Activated CD8-positive, alpha-beta T cell treated with anti-CD3 and anti-CD28 coated beads for 36 hours (primary cell): ENCODE results near the gene CLEC1A. TPM values are rescaled to one million over a fixed set of nuclear protein-coding genes. Genes with fewer than 3 reads are reported as not detected.

Experiments used
- ATAC-seq: fragments of 200-7000 bp; cut with Tn5 transposase; one replicate; pipeline ENCODE4 v1.10.0; 2021; ENCODE audit warnings: mild to moderate bottlenecking, moderate library complexity
- CTCF ChIA-PET: fragments of 350-600 bp; sonication (Branson Sonifier 250); formaldehyde crosslinking; loops from one replicate; lab custom pipeline; 2021; ENCODE audit warnings: antibody characterized with exemption; lab: Charles Lee
- POLR2A ChIA-PET: fragments of 350-600 bp; sonication (Branson Sonifier 250); formaldehyde crosslinking; loops from one replicate; lab custom pipeline; 2021; ENCODE audit warnings: antibody characterized with exemption; lab: Charles Lee
- DNase-seq: peaks from one replicate; pipeline ENCODE4 v3.0.0-alpha.2; 2020
- H3K27ac Mint-ChIP-seq: one replicate; pipeline ENCODE4 v1.8.0; 2021; ENCODE audit warnings: mild to moderate bottlenecking, mixed read lengths
- H3K27me3 Mint-ChIP-seq: one replicate; pipeline ENCODE4 v1.8.0; 2021; ENCODE audit warnings: mixed read lengths
- H3K36me3 Mint-ChIP-seq: one replicate; pipeline ENCODE4 v1.8.0; 2021; ENCODE audit warnings: low read depth, mixed read lengths
- H3K4me1 Mint-ChIP-seq: one replicate; pipeline ENCODE4 v1.8.0; 2021; ENCODE audit warnings: low read depth, mixed read lengths
- H3K4me3 Mint-ChIP-seq: one replicate; pipeline ENCODE4 v1.8.0; 2021; ENCODE audit warnings: mild to moderate bottlenecking, moderate library complexity, mixed read lengths
- H3K9me3 Mint-ChIP-seq: one replicate; pipeline ENCODE4 v1.8.0; 2021; ENCODE audit warnings: mixed read lengths
- intact Hi-C: fragments of 100-400 bp; cut with micrococcal nuclease; formaldehyde crosslinking; loops from one replicate; pipeline ENCODE4 v1.10.0; 2022
- total RNA-seq, 2 experiments: library from RNA; stranded (reverse); gene quantifications; one replicate each; pipeline ENCODE4 v1.2.3, GENCODE V29; 2021
- TF ChIP-seq, protein P1 (sequence below): fragments of 200-600 bp; IDR thresholded peaks from one replicate; pipeline ENCODE4 v1.8.0; 2022; ENCODE audit warnings: antibody characterized with exemption, mild to moderate bottlenecking

The CLEC1A gene
- total RNA-seq, 2 experiments from 2014 or later = not detected

DNA sequence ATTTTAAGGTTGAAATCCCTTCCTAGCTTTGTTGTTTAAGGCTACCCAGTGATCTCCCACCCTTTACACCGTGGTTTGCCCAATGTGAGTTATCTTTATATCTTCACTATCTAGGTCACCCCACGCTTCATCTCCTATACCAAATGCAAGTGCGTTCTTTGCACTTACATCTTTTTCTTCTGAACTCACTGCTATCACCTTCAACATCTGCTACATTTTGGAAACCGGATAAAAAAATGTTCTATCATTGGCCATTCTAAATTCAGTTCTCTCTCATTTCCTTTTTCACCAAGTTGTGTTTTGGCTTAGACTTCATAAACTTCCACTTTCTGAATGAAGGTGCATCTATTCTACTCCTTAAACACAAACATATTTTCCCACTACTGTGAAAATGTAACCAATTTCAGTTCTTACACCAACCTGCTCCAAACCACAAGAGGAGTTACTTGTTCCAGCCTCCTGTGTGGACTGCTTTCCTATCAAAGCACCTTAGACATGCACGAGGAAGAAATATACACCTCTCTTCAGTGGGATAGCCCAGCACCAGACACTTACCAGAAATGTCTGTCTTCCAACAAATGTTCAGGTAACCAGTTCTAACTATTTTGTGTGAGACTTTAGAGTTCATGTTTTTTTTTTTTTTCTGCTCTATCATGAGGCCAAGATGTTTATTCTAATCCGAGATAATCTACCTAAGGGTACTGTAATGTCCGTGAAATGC, 46.4 kb downstream of the CLEC1A start:
- H3K27ac Mint-ChIP-seq = no peak overlapping the region
- CTCF ChIA-PET = interaction anchor here (0.9 kb wide), 1 partner anchor 87 kb away, joined by 3 read pairs; no protein-coding TSS in a partner anchor
- intact Hi-C loops = no loop called here
- H3K36me3 Mint-ChIP-seq = no peaks in the 10 kb centered on the region
- H3K27me3 Mint-ChIP-seq = peaks cover 19% of the 10 kb centered on the region
- POLR2A ChIA-PET = no interaction called here
- ATAC-seq (no peak), DNase-seq (no peak)
- peaks cover 8% of the 10 kb centered on the region for H3K4me1 Mint-ChIP-seq
- H3K9me3 Mint-ChIP-seq = no peaks in the 10 kb centered on the region
- TF ChIP-seq, protein P1, sequence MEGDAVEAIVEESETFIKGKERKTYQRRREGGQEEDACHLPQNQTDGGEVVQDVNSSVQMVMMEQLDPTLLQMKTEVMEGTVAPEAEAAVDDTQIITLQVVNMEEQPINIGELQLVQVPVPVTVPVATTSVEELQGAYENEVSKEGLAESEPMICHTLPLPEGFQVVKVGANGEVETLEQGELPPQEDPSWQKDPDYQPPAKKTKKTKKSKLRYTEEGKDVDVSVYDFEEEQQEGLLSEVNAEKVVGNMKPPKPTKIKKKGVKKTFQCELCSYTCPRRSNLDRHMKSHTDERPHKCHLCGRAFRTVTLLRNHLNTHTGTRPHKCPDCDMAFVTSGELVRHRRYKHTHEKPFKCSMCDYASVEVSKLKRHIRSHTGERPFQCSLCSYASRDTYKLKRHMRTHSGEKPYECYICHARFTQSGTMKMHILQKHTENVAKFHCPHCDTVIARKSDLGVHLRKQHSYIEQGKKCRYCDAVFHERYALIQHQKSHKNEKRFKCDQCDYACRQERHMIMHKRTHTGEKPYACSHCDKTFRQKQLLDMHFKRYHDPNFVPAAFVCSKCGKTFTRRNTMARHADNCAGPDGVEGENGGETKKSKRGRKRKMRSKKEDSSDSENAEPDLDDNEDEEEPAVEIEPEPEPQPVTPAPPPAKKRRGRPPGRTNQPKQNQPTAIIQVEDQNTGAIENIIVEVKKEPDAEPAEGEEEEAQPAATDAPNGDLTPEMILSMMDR = no peak
- no peak overlapping the region for H3K4me3 Mint-ChIP-seq

DNA sequence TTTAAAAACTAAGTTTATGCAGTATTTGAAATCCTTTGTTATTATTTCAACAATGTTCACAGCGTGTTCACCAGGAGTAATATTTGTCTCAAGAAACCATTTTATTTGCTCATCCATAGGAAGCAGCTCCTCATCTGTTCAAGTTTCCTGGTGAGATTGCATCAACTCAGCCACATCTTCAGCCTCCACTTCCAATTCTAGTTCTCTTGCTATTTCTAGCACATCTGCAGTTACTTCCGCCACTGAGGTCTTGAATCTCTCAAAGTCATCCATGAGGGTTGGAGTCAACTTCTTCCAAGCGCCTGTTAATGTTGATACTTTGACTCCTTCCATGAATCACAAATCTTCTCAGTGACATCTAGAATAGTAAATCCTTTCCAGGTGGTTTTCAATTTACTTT, 50.3 kb downstream of the CLEC1A start:
- Mint-ChIP-seq H3K9me3 (no peaks in the 10 kb centered on the region), H3K4me3 (no peak overlapping the region), H3K27me3 (peaks cover 21% of the 10 kb centered on the region), H3K27ac (no peak overlapping the region), H3K4me1 (peaks cover 8% of the 10 kb centered on the region), H3K36me3 (no peaks in the 10 kb centered on the region)
- ChIA-PET POLR2A (interaction anchor here (0.6 kb wide), 1 partner anchor 118 kb away, joined by 3 read pairs; no protein-coding TSS in a partner anchor), CTCF (interaction anchor here (0.8 kb wide), 1 partner anchor 105 kb away, joined by 3 read pairs; no protein-coding TSS in a partner anchor)
- DNase-seq = no peak
- TF ChIP-seq, protein P1 = no peak
- ATAC-seq = no peak
- intact Hi-C loops = no loop called here

DNA sequence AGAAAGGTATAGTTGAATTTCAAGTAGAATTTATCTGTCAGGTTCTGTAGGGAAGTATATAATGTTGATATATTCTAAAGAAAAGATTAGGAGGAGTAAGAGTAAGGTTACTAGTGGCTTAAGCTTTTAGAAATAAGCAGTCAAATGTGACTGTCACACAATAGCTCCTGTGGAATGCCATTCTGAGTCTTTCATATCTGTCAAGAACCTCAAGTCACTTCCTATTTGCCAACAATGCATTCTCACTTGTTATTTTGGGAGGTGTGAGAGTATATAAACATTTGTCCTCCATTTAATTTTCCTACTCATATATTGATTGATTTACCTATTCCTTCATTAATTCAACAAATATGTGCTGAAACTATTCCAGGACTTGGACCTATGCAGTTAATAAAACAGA, 56.6 kb downstream of the CLEC1A start:
- Mint-ChIP-seq H3K27me3 (peaks cover 11% of the 10 kb centered on the region), H3K9me3 (no peaks in the 10 kb centered on the region), H3K4me3 (no peak overlapping the region), H3K36me3 (no peaks in the 10 kb centered on the region), H3K4me1 (no peaks in the 10 kb centered on the region), H3K27ac (no peak overlapping the region)
- ATAC-seq = no peak
- no peak for DNase-seq
- TF ChIP-seq, protein P1 = no peak
- intact Hi-C loops = no loop called here
- ChIA-PET CTCF (interaction anchor here (0.8 to 1.2 kb wide), 5 partner anchors 8 to 1444 kb away, joined by 3 to 8 read pairs (median 3); partner anchors contain the start of gene CLEC1B), POLR2A (no interaction called here)

DNA sequence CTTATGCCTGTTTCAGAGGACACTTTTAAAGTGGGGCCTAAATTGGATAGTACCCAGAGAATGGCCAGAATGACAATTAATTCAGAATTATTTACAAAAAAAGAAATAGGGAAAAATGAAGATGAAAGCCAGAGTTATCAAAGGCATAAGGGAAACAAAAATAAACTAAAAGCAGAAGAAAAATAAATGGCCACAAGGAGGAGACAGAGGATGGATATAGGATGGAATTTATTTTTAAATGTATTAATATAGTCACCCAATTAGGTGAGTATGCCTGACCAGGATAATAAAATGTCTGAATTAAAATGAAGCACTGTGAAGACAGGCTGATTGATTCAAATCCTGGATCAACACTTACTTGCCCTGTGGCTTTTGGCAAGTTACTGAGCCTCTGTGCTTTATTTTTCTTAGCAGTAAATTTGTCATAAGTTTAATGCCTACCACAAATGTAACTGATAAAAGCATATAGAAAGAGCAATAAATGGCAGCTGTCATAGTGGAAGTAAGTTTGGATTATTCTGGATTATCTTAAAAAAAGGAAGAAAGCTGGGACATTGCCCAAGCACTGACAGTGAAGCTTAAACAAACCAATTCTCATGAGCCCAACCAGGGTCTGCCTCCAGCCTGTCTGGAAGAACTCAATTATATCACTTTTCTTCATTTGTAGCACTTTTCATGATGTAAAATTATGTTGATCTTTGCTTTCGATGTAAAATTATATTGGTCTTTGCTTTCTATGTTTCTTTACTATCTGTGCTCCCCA, 64.8 kb downstream of the CLEC1A start:
- TF ChIP-seq, protein P1 = peak; percentile 70
- ChIA-PET CTCF (interaction anchor here (0.8 to 1.7 kb wide), 13 partner anchors 9 to 286 kb away, joined by 3 to 25 read pairs (median 3); no protein-coding TSS in a partner anchor), POLR2A (interaction anchor here (1.3 kb wide), 1 partner anchor 11 kb away, joined by 5 read pairs; no protein-coding TSS in a partner anchor)
- H3K4me1 Mint-ChIP-seq = no peaks in the 10 kb centered on the region
- no peak for ATAC-seq
- H3K27ac Mint-ChIP-seq = no peak overlapping the region
- no peak for DNase-seq
- H3K4me3 Mint-ChIP-seq = no peak overlapping the region
- intact Hi-C loops = loop anchor here (5.0 kb wide), 1 partner anchor 108 kb away; no protein-coding TSS in a partner anchor
- H3K36me3 Mint-ChIP-seq = no peaks in the 10 kb centered on the region
- peaks cover 2% of the 10 kb centered on the region for H3K27me3 Mint-ChIP-seq
- H3K9me3 Mint-ChIP-seq = no peaks in the 10 kb centered on the region
